ENCODE measurements around the gene N4BP2L2. TPM values are rescaled to one million over a fixed set of nuclear protein-coding genes. Genes with fewer than 3 reads are reported as not detected.

Gene N4BP2L2
- total and polyA plus RNA-seq, 2 of the 4 experiments (the other 2 are of a cell fraction) = 28.7 to 34.6 TPM

GRCh38 chr13:32445461-32445860 is 93.1 kb downstream of the N4BP2L2 start:
- Histone ChIP-seq H3K23ac (ENCODE audit: low read depth, low read length) (no peak overlapping the region), H3K18ac (ENCODE audit: low read depth, low read length) (no peak overlapping the region), H3K27me3 (ENCODE audit: control insufficient read depth, insufficient read depth, low read length) (no peaks in the 10 kb centered on the region), H3K4me3 (ENCODE audit: insufficient read depth, low read depth, low read length) (no peak overlapping the region), H3K79me1 (ENCODE audit: low read depth in 1 of 2, low read length in 2 of 2) (no peaks in the 10 kb centered on the region), H3K9me1 (ENCODE audit: insufficient read depth, low read length) (no peaks in the 10 kb centered on the region), H3K4me1 (ENCODE audit: control insufficient read depth, insufficient read depth, low read length) (peaks cover 1% of the 10 kb centered on the region; the same call in 1 of the 2 replicates), H4K8ac (ENCODE audit: low read depth in 2 of 2, low read length in 2 of 2) (no peak overlapping the region), H4K20me1 (ENCODE audit: insufficient read depth, low read length) (no peaks in the 10 kb centered on the region), H3K4me2 (ENCODE audit: low read depth, low read length) (no peak overlapping the region), H3K14ac (replicated peaks; ENCODE audit: low read depth, low read length) (no peak overlapping the region), H3K27ac (ENCODE audit: insufficient read depth, low read length) (no peak overlapping the region), H3K56ac (ENCODE audit: extremely low read depth, insufficient read depth, low read length) (no peak overlapping the region), H2AK9ac (replicated peaks; ENCODE audit: low read depth, low read length, poor library complexity) (no peak overlapping the region), H3K36me3 (ENCODE audit: control insufficient read depth, insufficient read depth, low read length) (no peaks in the 10 kb centered on the region), H2AK5ac (ENCODE audit: low read depth, low read length) (no peak overlapping the region), H2BK15ac (ENCODE audit: low read depth, low read length) (no peak overlapping the region), H2BK20ac (ENCODE audit: low read depth, low read length) (no peak overlapping the region), H2BK120ac (ENCODE audit: low read depth, low read length) (no peak overlapping the region), H3K4ac (ENCODE audit: low read depth, low read length) (no peak overlapping the region), H2AFZ (replicated peaks; ENCODE audit: low read length, poor library complexity) (no peak overlapping the region), H4K5ac (ENCODE audit: low read depth, low read length) (no peak overlapping the region), H3K9ac (ENCODE audit: low read depth, low read length) (no peak overlapping the region), H4K91ac (ENCODE audit: insufficient read depth, low read depth, low read length) (no peak overlapping the region), H3K9me3 (ENCODE audit: control insufficient read depth, insufficient read depth, low read length) (no peaks in the 10 kb centered on the region), H2BK5ac (ENCODE audit: low read depth, low read length, poor library complexity, severe bottlenecking) (no peak overlapping the region)
- POLR2A ChIA-PET (ENCODE audit: unreplicated experiment) = no interaction called here
- CTCF ChIA-PET = no interaction called here
- in situ Hi-C loops (cut with MboI; ENCODE audit: low sequenced_read_pairs) = no loop called here
- no peak for DNase-seq
- WGBS, 2 experiments (ENCODE audit: extremely low coverage in 2 of 2, insufficient read length in 1 of 2) = no CpG with 5 or more reads among the region's 2 CpGs
- TF ChIP-seq RFX5 (IDR thresholded peaks at IDR 0.05; ENCODE audit: low read depth, low read length) = no peak
- TF ChIP-seq BHLHE40 (IDR thresholded peaks at IDR 0.05; ENCODE audit: low read depth, low read length) = no peak
- TF ChIP-seq USF2 (IDR thresholded peaks at IDR 0.05; ENCODE audit: low read depth, low read length) = no peak
- no peak for TF ChIP-seq CTCF (conservative IDR thresholded peaks at IDR 0.05; ENCODE audit: low read depth, low read length)
- TF ChIP-seq RCOR1 (IDR thresholded peaks at IDR 0.05; ENCODE audit: insufficient replicate concordance, low read length) = no peak
- no peak for TF ChIP-seq POLR2A (IDR thresholded peaks at IDR 0.05; ENCODE audit: low read depth, low read length)
- TF ChIP-seq RAD21 (IDR thresholded peaks at IDR 0.05; ENCODE audit: low read length) = no peak
- TF ChIP-seq MXI1 (IDR thresholded peaks at IDR 0.05; ENCODE audit: borderline replicate concordance, low read depth, low read length) = no peak
- TF ChIP-seq SMC3 (IDR thresholded peaks at IDR 0.05; ENCODE audit: low read depth, low read length) = no peak
- no peak for TF ChIP-seq MAFK (IDR thresholded peaks at IDR 0.05; ENCODE audit: low read depth, low read length)
- TF ChIP-seq MAZ (IDR thresholded peaks at IDR 0.05; ENCODE audit: borderline replicate concordance, low read depth, low read length) = no peak
- TF ChIP-seq ELK1 (IDR thresholded peaks at IDR 0.05; ENCODE audit: borderline replicate concordance, low read depth, low read length) = no peak
- BruUV-seq (replicated peaks) = no TSS peak
- no peak for ATAC-seq (ENCODE audit: low read depth)
- dilution Hi-C loops (cut with HindIII; ENCODE audit: low sequenced_read_pairs, unreplicated experiment) = no loop called here
- intact Hi-C loops (cut with micrococcal nuclease) = loop anchor here (5.0 kb wide), 1 partner anchor 42 kb away; no protein-coding TSS in a partner anchor

All from IMR-90 (cell line).